Left renal cortex interstitium (tissue), 4 donors: ENCODE measurements around the gene ETS1. TPM values are rescaled to one million over a fixed set of nuclear protein-coding genes. Genes with fewer than 3 reads are reported as not detected.

Experiments used
- DNase-seq, 4 donors: peaks; one replicate each; pipeline ENCODE4 v3.0.0-alpha.2; 2013; ENCODE audit warnings: low read depth in 4 of 4, low spot score in 2 of 4, missing footprints in 1 of 4
- polyA plus RNA-seq, 4 donors: library from polyadenylated mRNA; unstranded; fragments of 120-200 nt; gene quantifications; one replicate each; pipeline ENCODE4 v1.2.1, GENCODE V29; 2013; ENCODE audit not compliant: insufficient read length in 4 of 4

ETS1 gene
- polyA plus RNA-seq, 4 donors: 64.0 to 80.3 (median 71.7) TPM

DNA sequence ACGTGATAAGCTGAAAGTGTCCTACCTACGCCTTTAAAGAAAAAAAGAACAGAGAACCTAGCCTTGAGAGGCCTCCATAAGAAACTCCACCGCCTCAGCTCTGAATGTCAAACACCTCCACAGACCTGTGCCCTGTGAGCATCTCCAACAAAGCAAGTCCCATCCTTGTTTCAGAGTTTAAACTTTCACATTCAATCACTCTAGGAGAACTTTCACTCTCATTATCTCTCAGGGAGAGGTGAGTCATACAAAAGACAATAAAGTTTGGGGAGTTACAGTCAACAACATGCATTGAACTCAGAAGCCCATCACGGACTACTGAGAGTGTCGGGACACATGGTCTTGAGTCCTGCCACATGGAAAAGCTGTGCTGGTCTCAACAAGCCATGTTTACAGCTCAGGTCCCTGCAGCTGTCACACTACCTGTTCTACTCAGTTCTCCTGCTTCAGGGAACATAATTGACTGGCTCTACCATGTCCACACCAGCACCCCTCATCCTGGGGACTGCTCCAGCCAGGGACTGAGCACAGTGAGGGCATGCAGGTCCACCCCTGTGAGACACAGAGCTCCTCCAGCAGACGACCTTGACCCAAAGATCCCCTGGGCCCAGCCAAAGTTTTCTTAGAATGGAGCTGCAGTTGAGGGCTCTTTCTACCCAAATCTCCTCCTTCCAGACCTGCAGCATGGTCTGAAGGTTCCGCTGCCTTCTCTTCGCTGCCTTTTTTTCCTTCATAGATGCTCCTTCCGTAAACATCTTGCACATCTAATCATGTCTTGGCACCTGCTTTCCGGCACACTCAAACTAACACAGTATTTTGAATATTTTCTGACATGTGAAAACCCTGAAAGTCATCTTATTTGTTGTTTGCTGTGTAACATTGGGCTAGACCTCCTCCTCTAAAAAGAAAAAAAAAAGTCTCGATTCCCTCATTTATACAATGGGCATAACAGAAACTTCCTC, 114.9 kb downstream of the ETS1 start:
- no peak for DNase-seq

GRCh38 chr11:128471138-128471661, 116.2 kb downstream of the ETS1 start:
- no peak for DNase-seq

DNA sequence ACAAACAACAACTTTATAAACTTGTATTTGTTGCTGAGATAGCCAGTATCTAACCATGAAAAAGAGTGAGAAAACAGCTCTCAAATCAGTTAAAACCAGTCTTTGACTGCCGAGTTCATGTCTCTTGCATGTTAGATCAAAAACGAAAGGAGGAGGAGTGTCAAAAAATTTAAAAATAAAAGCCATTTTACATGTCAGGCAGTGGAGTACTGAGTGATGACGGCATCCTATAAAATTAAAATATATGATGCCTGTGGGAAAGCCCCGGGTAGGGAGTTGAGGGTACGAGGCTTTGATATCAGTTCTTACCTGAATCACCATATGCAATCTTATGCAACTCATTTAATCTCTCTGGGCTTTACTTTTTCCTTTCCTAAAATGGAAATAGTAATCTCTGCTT, 117.3 kb downstream of the ETS1 start:
- no peak for DNase-seq

DNA sequence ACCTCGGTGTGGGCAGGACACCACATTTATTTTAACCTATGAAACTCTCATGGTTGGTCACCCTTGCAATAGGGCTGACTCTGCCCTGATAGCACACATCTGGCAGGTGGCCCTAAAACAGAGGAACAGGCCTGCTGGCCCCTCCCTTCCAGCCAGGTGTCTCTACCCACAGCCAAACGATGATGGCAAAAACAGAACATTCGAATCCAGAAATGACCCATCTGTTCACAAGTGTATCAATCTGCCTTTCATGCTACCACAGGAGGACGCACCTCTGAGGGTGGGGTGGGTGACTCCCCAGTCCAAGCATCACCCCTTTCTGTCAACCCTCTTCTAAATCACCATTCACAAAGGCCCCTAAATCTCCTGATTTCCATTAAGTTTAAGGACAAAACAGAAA, 118.1 kb downstream of the ETS1 start:
- DNase-seq: no peak

DNA sequence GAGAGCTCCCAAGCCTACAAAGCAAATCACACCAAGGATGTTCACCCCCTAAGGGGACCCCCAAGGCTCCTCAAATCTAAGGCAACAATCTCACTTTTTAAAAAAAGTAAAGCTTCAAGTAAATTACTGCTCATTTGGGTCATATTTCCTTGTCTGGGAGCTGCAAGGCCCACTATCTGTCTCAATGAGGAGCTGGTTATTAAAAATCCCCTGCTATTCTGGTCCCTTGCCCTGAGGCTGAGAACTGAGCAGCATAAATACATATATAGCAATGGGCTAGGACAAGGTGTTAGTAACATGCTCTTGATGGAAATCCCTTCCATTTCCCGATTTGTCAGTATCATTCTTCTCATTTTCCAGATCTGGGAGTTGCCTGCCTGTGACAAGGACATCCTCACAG, 119.2 kb downstream of the ETS1 start:
- DNase-seq: no peak

DNA sequence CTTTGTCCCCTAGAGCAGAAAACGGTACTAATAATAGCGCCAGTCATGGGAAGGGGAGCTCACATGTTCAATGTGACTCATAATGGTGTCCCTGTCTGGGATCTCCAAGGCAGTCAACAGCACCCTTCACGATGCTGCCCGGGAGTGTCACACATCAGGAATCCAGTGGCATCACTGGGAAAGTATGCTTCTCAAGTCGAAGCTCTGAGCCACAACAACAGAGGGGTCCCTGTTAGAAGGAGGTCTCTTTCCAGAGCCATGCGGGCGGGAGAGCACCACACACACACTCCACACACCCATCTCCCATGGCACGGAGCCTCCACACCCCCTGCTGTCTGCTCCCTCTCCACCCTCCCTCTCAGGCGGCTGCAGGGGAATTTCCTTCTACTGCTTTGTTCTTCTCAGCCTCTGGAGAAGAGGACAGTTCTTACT, 119.7 kb downstream of the ETS1 start:
- no peak for DNase-seq

DNA sequence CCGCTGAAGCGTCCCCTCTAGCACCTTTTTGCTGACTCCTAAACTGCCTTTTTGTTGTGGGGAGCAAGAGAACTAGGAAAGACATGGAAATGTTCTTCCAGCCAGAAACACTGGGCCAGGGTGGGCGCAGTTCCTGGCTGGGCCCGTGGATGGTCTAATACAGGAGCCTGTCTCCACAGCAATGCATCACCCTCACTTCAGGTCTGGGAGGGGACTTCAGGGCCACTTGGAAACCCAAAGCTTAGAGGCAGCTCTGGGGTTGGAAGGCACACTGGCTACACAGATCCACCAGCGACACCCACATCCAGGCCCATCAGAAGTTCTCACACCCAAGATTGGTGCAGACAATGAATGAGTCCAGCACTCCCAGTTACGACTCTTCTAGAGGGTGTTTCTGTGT, 120.3 kb downstream of the ETS1 start:
- no peak for DNase-seq

DNA sequence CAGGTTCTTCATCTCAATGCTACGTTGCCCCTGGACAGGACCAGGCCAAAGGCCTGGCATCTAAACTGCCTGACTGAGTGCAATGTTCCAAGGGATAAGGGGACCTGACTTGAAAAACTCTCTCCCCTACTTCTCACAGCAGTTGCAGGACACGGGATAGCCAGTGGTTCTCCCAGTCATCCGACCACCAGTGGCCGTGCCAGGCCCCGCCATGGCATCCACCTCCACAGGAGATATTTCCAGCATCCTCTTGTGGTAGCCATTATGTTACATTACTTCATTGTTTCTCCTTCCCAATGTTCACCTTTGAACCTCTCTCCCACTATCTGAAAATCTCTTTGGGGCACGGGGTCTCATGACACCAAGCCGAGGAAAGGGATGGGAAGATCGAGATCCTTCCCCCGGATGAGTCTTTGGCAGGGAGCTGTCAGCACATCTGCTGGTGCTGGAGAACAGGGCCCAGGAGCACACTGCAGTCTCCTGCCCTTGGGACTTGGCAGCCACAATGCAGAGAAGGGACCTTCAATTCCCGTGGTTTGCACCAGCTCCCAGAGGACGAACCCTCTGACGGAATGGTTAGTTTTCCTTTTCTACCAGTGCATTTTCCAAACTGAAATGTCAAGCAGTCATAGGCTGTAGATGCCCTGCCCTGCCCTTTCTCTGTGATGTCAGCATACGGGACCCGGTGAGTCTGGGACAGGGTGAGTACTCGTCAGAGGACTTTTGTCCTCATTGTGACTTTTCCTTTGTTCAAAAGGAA, 121.2 kb downstream of the ETS1 start:
- DNase-seq: no peak

GRCh38 chr11:128465531-128465930, 121.8 kb downstream of the ETS1 start:
- no peak for DNase-seq

- DNase-seq: no peak
Observed at GRCh38 chr11:128464878-128465450, 122.4 kb downstream of the ETS1 start.

DNA sequence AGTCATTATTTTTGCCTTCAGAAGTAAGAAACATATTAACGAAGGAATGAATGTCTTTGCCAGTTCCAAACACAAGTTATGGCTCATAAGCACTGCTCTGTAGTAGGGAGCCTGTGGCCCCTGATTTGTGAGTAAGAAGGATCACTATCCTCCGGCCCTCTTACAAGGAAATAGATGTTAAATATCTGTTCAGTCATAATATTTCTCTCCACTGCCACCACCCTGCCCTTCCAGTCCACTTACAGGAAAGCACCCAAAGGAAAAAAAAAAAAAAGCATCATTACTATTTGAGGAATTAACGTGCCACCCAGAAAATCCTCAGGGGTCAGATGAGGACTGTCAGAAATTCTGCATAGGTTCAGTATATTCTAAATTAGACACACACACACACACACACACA, 123.4 kb downstream of the ETS1 start:
- DNase-seq: no peak

DNA sequence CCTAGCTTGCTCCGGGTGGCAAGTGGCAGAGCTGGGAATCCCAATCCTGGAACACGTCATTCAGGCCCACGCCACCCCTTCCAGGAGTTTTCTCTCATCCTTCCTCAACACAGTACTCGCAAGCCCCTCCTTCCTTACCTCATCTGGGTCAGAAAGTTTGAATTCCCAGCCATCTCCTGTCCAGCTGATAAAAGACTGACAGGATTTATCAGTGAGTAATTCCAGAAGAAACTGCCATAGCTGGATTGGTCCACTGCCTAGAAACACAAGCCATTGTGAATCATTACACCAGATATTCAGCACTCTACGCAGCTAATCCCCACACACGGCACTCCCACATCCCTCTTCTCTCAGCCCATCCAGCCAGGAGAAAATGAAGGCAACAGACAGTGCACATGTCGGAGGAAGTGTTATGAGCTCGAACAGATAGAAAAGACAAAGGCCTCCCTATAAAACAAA, 124.0 kb downstream of the ETS1 start:
- no peak for DNase-seq

- no peak for DNase-seq
Observed at GRCh38 chr11:128462922-128463321, 124.4 kb downstream of the ETS1 start.

DNA sequence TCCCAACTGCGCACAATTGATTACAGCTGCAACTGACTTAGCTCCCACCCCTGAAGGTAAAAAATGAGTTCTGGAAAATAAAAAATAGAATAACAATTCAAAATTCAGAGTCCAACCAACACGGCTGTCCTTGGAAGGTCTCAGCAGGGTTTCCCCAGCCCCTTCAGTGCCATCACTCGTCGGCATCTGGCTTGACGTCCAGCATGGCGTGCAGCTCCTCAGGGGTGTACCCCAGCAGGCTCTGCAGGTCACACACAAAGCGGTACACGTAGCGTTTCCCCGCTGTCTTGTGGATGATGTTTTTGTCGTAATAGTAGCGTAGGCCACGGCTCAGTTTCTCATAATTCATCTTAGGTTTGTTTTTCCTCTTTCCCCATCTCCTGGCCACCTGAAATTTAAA, 125.2 kb downstream of the ETS1 start:
- DNase-seq: no peak

DNA sequence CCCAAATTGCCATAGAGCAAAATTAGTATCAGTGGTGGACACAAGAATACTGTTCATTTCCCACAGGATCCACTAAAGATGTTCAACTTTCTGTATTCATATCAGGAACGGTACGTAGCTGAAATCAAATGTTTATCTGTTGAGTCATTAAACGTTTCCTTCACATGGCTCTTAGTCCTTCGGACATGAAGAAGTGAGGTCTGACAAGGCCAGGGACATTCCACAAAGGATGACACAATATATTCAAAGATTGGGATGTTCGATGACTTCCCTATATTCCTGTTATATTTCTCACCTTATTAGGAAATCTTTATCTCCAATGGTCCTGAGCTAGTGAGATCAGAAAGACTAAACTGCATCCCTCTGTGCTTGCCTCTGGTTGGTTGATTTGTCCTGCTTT, 129.0 kb downstream of the ETS1 start:
- no peak for DNase-seq

GRCh38 chr11:128457874-128458273, 129.5 kb downstream of the ETS1 start:
- no peak for DNase-seq

- DNase-seq: no peak
Observed at GRCh38 chr11:128456566-128457268, 130.6 kb downstream of the ETS1 start.

GRCh38 chr11:128455766-128456165, 131.6 kb downstream of the ETS1 start:
- DNase-seq: no peak

DNA sequence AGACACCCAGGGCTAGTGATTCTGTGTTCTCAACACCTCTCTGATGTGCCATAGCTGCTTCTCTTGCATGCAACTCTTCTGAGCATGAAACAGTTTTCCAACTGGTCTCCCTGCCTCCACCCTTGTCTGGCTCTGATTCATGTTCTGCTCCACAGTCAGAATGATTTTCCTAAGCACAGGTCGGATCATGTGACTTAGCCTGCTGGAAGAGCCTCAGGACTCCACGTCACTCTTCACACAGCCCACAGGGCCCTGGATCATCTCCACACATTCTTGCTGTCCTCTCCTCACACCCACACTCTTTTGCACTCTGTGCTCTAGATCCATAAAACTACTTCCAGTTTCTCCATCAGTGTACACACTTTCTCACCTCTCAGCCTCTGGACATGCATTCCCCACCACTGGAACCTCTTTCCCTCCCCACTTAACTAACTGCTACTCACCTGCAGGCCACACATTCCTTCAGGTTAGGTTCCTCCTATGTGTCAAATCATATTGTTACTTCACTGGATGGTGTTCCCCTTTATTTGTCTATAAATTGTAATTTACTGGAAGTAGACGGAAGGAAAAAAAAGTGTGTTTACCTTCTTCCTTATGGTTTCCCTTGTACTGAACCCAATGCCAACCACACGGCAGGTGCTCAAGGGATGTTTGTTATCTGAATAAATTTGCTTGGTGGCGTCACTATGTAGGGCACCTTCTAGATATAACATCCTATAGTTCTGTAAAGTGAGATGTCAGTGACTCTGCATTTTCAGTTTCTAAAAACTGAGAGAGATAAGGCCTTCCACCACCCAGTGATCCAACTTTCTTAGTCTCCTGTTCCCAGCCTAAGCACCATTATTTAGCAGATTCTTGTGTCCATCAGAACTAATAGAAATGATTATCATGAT, 133.7 kb downstream of the ETS1 start:
- no peak for DNase-seq
